Measurements from ENCODE around the gene MMP8. TPM values are rescaled to one million over a fixed set of nuclear protein-coding genes. Genes with fewer than 3 reads are reported as not detected.
"Not testable (repeated sequence)": the region's sequence is repeated elsewhere in the genome, so short reads cannot be mapped to it uniquely, and the experiment has no call there.

The MMP8 gene, protein sequence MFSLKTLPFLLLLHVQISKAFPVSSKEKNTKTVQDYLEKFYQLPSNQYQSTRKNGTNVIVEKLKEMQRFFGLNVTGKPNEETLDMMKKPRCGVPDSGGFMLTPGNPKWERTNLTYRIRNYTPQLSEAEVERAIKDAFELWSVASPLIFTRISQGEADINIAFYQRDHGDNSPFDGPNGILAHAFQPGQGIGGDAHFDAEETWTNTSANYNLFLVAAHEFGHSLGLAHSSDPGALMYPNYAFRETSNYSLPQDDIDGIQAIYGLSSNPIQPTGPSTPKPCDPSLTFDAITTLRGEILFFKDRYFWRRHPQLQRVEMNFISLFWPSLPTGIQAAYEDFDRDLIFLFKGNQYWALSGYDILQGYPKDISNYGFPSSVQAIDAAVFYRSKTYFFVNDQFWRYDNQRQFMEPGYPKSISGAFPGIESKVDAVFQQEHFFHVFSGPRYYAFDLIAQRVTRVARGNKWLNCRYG
- total RNA-seq, result not detected

DNA sequence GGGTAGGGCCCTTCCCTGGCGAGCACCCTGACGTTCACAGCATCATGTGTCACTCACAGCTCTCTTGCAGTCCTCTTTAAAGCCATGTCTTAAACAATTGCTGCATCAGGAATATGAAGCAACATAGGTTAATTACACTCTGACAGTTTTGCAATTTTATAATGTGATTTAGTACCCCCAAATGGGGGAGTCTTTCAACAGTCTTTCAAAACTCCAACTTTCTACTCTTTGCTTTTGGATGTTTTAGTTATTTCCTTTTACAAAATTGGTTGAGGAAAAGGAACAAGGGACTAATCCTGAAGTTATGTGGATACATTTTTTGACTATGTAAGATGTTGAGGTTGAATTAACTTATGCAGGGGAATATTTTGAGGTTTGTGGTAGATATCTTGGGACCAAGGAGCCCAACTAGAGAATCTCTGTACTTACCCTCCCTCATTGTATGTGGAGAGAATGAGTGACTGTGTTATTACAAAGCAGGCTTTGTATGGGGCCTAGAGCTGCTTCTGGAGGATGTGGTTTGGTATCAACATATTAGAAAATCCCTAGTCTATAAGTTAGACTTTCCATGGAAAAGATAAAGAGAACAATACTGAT lies at the start of gene MMP8:
Gene MMP8 (minus strand): TSS at position 51 of the 597 bp plus-strand sequence. CDS start 99 bp downstream, outside the sequence.
- no peak for FAIRE-seq

DNA sequence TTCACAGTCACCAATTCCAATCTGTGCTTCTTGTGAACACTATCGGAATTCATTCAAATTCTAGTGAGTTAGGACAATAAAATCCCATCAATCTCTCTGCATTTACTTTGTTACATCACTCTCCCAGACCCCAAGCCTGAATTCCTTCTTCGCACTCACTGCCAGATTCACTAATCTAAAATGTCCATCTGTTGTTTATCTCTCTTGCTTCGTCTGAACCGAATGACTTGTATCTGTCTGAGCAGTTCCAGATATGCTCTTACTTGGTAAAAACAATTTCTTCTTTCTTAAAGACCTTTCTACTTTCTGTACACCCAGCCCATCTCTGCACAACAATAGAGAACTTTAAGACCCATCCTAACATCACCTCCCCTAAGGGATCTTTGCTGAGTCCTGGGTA lies 48.6 kb upstream of the MMP8 start:
- no peak for FAIRE-seq
- no peak for DNase-seq (ENCODE audit: low spot score in 2 of 2)

More for the DNA sequence above, at the start of gene MMP8:
- DNase-seq (ENCODE audit: low spot score in 2 of 2), result no peak

DNA sequence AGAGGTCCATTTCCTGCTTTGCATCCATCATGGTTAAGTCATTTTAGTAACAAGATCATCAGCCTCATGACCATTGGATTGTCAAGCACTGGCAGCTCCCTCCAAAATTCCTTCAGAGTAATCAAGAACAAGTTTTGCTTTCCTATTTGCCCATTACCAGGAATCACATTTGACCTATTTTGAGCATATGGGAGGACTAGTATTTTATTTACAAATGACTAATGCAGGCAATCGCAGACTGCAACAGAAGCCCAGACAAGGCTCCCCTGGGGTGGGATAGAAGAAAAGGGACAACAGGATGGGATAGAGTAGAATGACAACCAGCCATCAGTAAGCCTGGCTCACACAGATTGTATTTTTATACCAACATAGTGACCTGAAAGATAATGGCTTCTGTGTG lies 46.6 kb upstream of the MMP8 start:
- DNase-seq (ENCODE audit: low spot score in 2 of 2), result no peak
- no peak for FAIRE-seq

DNA sequence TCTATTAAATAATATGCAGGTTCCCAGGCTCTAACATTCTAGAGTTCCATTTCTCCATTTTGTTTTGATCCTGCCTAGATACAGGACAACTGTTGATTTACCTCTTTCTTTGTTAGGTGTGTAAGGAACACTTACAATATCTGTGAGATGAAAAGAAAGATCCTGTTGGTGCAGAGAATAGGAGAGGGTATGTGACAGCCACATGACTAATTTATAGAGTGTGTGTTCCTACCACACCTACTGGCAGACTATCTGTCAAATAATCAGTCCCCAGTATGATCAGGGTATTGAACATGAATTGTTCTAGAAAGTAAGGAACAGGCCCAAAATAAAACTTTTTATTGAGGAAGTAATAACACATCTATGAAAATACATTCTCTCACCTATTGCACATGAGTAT lies 45.4 kb upstream of the MMP8 start:
- no peak for FAIRE-seq
- no peak for DNase-seq (ENCODE audit: low spot score in 2 of 2)

DNA sequence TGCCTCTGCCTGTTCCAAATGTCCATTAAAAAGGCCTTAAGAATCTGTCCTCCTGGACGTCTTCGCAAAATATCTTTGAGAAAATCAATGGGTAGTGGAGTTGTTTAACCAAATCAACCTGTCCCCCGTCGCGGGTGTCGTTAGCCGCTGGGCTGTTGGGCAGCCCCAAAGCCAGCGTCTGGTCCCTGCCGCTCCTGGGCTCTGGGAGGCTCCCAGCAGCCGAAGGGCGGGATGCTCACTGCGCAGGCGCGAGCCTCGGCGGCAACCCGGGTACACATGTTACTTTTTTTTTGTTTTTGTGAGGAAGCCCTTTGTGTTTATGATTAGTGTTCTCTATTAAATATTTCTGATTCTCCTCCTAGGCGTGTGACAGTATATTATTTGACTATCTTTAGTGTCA lies 43.0 kb upstream of the MMP8 start:
- no peak for FAIRE-seq
- no peak for DNase-seq (ENCODE audit: low spot score in 2 of 2)

DNA sequence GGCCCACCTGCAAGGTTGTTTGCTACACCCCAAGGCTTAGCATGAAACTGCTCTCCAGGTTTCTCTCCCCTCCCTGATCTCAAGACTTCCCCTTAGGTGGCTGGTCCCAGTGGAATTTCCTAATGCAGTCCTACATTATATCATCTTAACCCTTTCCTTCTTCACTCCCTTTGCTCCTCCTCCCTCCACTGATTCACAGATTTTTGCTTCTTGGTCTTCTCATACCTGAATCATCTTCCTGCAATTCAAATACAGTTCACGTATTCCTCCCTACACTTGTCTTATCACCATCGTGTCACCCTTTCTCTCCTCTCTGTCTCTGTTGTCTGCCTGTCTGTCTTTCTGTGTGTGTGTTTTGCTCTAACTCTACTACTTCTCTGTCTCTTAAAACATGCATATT lies 38.7 kb upstream of the MMP8 start:
- FAIRE-seq, result no peak
- no peak for DNase-seq (ENCODE audit: low spot score in 2 of 2)

DNA sequence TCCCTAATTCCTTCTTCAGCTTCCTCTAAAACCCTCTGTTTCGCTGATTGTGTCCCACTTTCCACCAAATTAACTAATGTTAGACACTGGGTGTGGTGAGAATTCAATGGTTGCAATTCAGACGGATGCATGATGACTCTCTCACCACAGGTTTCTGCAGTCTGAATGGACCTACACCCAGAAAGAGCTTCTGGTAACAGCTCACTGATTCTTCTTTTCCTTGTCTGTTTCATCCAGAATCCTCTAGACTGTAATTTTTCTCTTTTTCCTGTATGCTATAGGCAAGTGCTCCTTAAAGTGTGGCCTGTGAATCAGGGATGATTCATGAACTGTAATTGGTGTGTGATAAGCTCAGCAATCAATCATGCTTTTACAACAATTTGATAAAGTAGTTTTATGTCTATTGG lies 37.6 kb upstream of the MMP8 start:
- DNase-seq (ENCODE audit: low spot score in 2 of 2), result no peak

DNA sequence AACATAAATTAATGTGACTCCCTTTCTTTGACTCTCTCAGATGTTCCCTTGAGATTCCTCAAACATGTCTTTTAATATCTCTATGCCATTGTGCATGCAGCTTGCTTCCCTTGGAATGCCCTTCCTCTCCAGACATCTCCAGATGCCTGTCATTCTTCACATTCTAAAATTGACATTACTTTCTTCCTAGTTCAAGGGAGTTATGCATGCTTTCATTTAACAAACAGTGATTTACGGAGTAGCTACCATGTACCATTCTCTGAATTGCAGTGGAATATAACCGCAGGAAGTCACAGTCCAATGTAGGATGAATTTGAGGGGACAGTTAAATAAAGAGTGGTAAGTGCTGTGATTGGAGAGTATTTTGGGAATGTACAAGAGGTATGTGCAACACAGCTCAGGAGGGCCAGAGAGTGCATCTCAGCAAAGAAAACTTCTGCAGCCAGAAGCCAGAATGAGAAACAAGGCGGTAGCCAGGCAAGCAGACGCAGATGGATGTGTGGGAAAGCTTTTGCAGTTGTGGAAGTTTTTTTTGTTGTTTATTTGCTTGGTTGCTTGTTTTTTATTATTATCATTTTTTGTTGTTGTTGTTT lies 37.0 kb upstream of the MMP8 start:
- no peak for FAIRE-seq
- DNase-seq (ENCODE audit: low spot score in 2 of 2), result no peak

More for the DNA sequence above, 37.6 kb upstream of the MMP8 start:
- no peak for FAIRE-seq

DNA sequence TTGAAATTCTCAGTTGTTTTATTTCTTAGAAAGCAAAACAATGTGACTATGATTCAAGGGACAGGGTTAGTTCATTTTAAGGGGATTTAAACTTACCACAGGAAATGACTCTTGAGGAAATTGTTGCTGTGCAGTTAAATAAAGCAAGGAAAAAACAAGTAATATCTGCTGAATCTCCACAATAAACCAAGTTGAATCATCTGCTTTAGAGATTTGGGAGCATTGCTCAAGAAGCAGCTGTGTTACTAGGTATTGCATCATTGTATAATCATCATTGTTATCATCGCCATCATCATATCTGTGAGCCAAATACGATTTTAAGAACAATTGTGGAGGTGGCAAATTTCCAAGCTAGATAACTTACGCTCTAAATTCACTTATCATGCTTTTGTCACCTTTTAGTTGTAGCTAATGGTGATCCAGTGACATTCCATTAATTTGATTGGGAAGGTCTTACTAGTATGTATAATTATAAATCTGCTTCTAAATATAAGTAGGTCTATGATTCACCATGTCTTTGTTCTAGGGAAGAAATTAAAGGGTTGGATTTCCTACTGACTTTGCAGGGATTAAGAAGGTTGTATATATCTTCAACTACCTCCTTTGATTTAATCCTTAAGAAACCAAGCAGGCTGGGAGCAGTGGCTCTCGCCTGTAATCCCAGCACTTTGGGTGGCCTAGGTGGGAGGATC lies 35.7 kb upstream of the MMP8 start:
- FAIRE-seq (no peak), DNase-seq (ENCODE audit: low spot score in 2 of 2) (no peak)

DNA sequence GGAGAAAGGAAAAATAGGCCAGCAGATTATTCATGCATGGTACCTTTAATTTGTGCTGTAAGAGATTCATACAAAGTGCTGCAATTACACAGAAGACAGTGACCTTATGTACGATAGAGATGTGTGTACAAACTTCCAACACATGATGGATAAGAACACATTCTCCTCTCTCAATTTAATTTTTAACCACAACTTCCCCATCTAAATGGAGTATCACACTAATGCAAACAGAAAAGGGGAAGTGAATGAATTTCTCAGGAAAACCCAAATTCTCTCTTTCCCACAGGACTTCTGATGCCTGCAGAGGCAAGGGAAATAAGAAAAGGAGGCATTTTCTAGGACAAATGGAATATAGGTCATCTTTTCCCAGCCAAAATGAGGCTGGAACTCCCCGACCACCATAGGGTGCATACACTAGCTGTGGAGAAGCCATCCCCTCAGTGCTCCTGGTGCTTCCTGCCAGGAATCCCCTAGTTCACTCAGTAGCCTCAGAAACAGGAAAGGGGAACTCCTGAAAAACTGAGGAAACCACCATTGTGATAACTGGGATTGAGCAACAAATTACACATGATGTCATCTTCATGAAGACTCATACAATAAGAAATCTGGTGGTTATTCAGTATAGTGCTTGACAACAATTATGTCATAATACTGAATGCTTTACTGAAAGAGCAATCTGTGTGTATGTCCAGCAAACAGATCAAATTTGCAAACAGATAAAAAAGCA lies 33.2 kb upstream of the MMP8 start:
- DNase-seq (ENCODE audit: low spot score in 2 of 2) (no peak), FAIRE-seq (no peak)

DNA sequence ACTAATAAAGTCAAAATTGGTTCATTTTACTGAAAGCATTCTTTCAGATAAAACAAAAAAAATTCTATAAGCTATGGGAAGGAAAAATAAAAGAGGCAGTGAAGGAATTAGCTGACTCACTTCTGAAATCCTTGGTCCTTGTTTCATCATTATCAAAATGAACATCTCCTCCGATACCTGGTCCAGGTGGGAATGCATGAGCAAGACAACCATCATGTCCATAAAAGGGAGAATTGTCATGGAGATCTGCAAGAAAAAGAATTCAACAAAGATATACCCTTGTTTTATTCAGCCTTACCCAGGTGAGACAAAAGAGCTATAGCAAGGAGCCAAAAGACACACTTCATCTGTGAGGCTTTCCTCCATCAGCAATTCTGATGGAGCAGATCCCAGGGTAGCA lies 28.5 kb upstream of the MMP8 start:
- DNase-seq (ENCODE audit: low spot score in 2 of 2), result no peak
- no peak for FAIRE-seq

DNA sequence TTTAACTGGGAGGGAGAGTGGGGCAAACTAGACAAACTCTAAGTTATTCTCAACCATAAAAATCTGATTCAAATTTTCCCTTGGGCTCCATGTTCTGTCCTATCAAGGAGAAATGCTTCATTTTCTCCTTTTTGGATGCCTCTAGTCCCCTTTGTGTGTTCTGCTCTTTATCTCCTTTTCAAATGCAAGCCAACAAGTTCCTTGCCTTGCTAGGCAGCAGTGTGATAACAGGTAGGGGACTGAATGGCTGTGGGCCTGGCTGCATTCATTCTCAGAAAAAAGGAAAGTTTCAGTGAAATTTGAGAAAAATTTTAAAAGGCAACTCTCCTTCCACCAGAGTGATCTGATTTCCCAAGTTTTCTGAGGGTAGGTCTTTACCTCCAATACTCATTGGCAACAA lies 26.9 kb upstream of the MMP8 start:
- no peak for DNase-seq (ENCODE audit: low spot score in 2 of 2)
- no peak for FAIRE-seq

DNA sequence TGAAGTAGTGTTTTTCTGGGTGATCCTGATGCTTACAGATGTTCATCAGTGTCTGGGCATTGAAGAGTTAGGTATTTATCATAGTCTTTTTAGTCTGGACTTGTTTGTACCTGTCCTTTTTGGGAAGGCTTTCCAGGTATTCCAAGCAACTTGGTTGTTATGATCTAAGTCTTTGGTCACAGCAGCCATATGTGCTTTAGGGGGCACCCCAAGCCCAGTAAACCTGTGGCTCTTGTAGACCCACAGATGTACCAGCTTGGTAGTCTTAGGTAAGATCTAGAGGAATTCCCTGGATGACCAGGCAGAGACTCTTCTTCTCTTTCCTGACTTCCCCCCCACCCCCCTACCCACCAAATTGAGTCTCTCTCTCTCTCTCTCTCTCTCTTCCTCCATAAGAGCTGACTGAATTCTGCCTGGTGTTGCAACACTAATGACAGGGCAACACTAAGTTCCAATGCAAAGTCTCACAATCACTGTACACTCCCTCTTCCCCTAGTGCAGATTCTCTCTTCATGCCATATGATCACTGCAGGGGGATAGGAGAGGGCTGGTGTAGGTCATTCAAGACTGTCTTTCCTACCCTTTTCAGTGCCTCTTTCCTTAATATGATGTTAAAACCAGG lies 24.5 kb upstream of the MMP8 start:
- DNase-seq (ENCODE audit: low spot score in 2 of 2) (no peak), FAIRE-seq (no peak)

DNA sequence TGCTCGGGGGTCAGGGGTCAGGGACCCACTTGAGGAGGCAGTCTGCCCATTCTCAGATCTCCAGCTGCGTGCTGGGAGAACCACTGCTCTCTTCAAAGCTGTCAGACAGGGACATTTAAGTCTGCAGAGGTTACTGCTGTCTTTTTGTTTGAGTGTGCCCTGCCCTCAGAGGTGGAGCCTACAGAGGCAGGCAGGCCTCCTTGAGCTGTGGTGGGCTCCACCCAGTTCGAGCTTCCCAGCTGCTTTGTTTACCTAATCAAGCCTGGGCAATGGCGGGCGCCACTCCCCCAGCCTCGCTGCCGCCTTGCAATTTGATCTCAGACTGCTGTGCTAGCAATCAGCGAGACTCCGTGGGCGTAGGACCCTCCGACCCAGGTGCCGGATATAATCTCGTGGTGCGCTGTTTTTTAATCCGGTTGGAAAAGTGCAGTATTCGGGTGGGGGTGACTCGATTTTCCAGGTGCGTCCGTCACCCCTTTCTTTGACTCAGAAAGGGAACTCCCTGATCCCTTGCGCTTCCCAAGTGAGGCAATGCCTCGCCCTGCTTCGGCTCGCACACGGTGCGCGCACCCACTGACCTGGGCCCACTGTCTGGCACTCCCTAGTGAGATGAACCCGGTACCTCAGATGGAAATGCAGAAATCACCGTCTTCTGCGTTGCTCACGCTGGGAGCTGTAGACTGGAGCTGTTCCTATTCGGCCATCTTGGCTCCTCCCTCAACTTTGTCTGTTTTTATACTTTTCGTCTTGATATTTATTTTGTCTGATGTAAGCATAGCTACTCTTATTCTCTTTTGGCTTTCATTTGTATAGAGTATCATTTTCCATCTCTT lies 22.2 kb upstream of the MMP8 start:
- DNase-seq (ENCODE audit: low spot score in 2 of 2); FAIRE-seq: not testable (repeated sequence)

DNA sequence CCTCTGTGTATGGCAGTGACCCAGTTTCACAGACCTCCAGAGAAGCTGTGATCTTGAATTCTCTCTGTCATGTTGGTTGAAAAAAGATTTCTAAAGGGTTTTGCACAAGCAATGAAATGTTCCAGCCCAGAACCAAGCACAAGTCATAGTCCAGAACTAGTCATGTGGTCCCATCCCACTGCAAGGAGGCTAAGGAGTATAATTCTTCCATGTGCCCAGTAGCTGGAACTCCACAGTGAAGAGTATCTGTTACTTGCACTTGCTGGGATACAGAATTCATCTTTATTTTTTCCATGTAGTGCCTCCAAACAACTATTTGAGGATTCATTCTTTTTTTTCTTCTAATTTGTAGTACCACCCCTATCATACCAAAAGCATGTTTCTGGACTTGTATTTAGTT lies 9.9 kb upstream of the MMP8 start:
- FAIRE-seq (no peak), DNase-seq (ENCODE audit: low spot score in 2 of 2) (no peak)

DNA sequence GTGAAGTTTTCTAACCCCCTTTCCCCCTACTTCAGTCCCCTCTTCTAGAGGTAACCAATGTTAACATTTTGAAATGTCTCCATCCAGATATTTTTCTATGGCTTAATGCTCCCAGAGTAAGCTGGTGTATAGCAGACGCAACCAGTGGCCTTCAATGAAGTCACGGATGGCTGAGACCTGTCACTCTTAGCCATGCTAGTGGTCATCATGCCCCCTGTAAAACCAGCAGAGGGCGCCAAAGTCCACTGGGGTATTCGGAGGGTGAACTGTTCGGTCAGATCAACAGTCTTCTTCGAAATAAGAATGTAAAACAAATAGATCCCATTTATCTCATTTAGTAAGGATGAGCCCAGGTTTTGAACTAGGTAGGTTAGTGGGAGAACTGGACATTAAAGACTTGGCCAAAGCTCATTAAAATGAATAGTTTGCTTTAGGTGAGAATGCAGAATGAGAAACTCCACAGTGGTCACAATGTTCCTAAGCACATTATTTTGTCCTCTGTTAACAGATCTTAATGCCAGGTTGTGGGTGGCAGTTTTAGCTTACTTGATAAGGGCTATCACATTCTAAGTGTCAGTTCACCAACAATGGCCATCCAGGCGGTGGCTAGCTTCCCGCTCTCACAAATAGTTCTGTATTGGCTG lies 8.6 kb upstream of the MMP8 start:
- FAIRE-seq, result no peak
- no peak for DNase-seq (ENCODE audit: low spot score in 2 of 2)

DNA sequence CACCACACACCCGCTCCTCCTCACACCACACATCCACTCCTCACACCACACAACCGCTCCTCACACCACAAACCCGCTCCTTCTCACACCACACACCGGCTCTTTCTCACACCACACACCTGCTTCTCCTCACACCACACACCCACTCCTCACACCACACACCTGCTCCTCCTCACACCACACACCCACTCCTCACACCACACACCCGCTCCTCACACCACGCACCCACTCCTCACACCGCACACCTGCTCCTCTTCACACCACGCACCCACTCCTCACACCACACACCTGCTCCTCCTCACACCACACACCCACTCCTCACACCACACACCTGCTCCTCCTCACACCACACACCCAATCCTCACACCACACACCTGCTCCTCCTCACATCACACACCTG lies 6.2 kb upstream of the MMP8 start:
- DNase-seq (ENCODE audit: low spot score in 2 of 2); FAIRE-seq: not testable (repeated sequence)

Data from frontal cortex (tissue), 4 donors.